K562 (cell line): Measurements from ENCODE around the gene POLR1B. TPM values are rescaled to one million over a fixed set of nuclear protein-coding genes. Genes with fewer than 3 reads are reported as not detected.

ENCODE experiments used
- CGGBP1 ChIP-seq: fragments of 250-450 bp; sonication (Bioruptor Pico); IDR thresholded peaks from 2 replicates; pipeline ENCODE4 v1.9.0; 2021; ENCODE audit warnings: mild to moderate bottlenecking
- HDGF ChIP-seq: fragments of 450-650 bp; IDR thresholded peaks from 2 replicates; pipeline ENCODE4 v1.6.1; 2016
- KLF6 ChIP-seq: fragments of 250-450 bp; sonication (Bioruptor Pico); IDR thresholded peaks from 2 replicates; pipeline ENCODE4 v1.4.0; 2020; ENCODE audit warnings: mild to moderate bottlenecking, moderate library complexity, borderline replicate concordance
- MECOM ChIP-seq: fragments of 250-450 bp; sonication (Bioruptor Pico); IDR thresholded peaks from 2 replicates; pipeline ENCODE4 v1.8.0; 2022; ENCODE audit warnings: inconsistent platforms
- MGA ChIP-seq: fragments of 450-650 bp; IDR thresholded peaks from 2 replicates; pipeline ENCODE4 v1.6.1; 2016; ENCODE audit warnings: mild to moderate bottlenecking, moderate library complexity
- PTBP1 ChIP-seq: fragments of 200-400 bp; formaldehyde crosslinking; IDR thresholded peaks from 2 replicates; pipeline ENCODE4 v1.6.1; 2017; ENCODE audit warnings: low read depth, low read length
- ZBTB12 ChIP-seq: fragments of 250-450 bp; sonication (Bioruptor Pico); IDR thresholded peaks from 2 replicates; pipeline ENCODE4 v1.4.0; 2020
- ZNF133 ChIP-seq: fragments of 250-450 bp; sonication (Bioruptor Pico); IDR thresholded peaks from 2 replicates; pipeline ENCODE4 v1.4.0; 2020; ENCODE audit warnings: mild to moderate bottlenecking
- ZNF696 ChIP-seq: fragments of 250-450 bp; sonication (Bioruptor Pico); conservative IDR thresholded peaks from 2 replicates; pipeline ENCODE4 v1.4.0; 2020; ENCODE audit warnings: mild to moderate bottlenecking, moderate library complexity
- polyA plus RNA-seq, 8 experiments: library from polyadenylated mRNA; depleted of rRNA in 4 of 8; stranded (reverse) in 5 of 8; unstranded in 3 of 8; fragments of >200 nt; fragmentation: Nextera tagmentation in 2 of 8; fragmentation: Illumina TruSeq in 1 of 8; extraction: Ambion mirVana in 2 of 8; extraction: Trizol in 1 of 8; gene quantifications; 2 replicates each; pipeline versions ENCODE4 v1.2.1 to v1.2.3, GENCODE V29; 2011 to 2014; ENCODE audit warnings: inconsistent platforms in 1 of 8, missing spikeins in 1 of 8
- total RNA-seq, 7 experiments: library from RNA; depleted of rRNA in 6 of 7; stranded (reverse); fragments of >200 nt in 6 of 7; fragmentation: Illumina TruSeq in 2 of 7; extraction: Trizol in 2 of 7; gene quantifications; 2 replicates each; pipeline versions ENCODE4 v1.2.1 to v1.2.3, GENCODE V29; 2011 to 2021; ENCODE audit warnings: low replicate concordance in 1 of 7
- TF ChIP-seq, protein P1 (sequence below): fragments of 450-650 bp; IDR thresholded peaks from 2 replicates; pipeline ENCODE4 v1.6.1; 2018; ENCODE audit not compliant: partially characterized antibody

POLR1B gene
- total and polyA plus RNA-seq, 9 of the 15 experiments (the other 6 are each of a cell fraction or from before 2014, with no cell fraction given): 19.8 to 55.1 (median 40.2) TPM

- TF ChIP-seq MGA (peak; percentile 97), CGGBP1 (CRISPR knock-in tag) (no peak), ZNF133 (CRISPR knock-in tag) (no peak), HDGF (no peak), ZNF696 (CRISPR knock-in tag) (no peak), ZBTB12 (CRISPR knock-in tag) (no peak), KLF6 (peak; percentile 59; the same call in 1 of the 2 replicates), MECOM (CRISPR knock-in tag) (no peak), PTBP1 (no peak)
- TF ChIP-seq, protein P1, sequence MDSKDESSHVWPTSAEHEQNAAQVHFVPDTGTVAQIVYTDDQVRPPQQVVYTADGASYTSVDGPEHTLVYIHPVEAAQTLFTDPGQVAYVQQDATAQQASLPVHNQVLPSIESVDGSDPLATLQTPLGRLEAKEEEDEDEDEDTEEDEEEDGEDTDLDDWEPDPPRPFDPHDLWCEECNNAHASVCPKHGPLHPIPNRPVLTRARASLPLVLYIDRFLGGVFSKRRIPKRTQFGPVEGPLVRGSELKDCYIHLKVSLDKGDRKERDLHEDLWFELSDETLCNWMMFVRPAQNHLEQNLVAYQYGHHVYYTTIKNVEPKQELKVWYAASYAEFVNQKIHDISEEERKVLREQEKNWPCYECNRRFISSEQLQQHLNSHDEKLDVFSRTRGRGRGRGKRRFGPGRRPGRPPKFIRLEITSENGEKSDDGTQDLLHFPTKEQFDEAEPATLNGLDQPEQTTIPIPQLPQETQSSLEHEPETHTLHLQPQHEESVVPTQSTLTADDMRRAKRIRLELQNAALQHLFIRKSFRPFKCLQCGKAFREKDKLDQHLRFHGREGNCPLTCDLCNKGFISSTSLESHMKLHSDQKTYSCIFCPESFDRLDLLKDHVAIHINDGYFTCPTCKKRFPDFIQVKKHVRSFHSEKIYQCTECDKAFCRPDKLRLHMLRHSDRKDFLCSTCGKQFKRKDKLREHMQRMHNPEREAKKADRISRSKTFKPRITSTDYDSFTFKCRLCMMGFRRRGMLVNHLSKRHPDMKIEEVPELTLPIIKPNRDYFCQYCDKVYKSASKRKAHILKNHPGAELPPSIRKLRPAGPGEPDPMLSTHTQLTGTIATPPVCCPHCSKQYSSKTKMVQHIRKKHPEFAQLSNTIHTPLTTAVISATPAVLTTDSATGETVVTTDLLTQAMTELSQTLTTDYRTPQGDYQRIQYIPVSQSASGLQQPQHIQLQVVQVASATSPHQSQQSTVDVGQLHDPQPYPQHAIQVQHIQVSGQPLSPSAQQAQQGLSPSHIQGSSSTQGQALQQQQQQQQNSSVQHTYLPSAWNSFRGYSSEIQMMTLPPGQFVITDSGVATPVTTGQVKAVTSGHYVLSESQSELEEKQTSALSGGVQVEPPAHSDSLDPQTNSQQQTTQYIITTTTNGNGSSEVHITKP: no peak
Observed at GRCh38 chr2:112542123-112542983, at the start of gene POLR1B (continued).
